GOT3 (cell line): ENCODE measurements around the gene GXYLT2.

Source experiments
- DNase-seq: peaks from one replicate; lab custom pipeline; 2025; ENCODE audit warnings: mixed read lengths; lab: John Stamatoyannopoulos, UW

GXYLT2 gene, protein sequence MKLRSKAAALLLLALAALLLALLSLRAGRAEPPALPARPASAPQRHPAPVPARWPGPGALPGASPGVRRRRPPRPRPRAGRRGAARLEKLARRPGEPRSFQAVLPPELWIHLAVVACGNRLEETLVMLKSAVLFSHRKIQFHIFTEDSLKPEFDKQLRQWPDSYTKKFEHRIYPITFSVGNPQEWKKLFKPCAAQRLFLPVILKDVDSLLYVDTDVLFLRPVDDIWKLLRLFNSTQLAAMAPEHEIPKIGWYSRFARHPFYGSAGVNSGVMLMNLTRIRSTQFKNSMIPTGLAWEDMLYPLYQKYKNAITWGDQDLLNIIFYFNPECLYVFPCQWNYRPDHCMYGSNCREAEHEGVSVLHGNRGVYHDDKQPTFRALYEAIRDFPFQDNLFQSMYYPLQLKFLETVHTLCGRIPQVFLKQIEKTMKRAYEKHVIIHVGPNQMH

DNA sequence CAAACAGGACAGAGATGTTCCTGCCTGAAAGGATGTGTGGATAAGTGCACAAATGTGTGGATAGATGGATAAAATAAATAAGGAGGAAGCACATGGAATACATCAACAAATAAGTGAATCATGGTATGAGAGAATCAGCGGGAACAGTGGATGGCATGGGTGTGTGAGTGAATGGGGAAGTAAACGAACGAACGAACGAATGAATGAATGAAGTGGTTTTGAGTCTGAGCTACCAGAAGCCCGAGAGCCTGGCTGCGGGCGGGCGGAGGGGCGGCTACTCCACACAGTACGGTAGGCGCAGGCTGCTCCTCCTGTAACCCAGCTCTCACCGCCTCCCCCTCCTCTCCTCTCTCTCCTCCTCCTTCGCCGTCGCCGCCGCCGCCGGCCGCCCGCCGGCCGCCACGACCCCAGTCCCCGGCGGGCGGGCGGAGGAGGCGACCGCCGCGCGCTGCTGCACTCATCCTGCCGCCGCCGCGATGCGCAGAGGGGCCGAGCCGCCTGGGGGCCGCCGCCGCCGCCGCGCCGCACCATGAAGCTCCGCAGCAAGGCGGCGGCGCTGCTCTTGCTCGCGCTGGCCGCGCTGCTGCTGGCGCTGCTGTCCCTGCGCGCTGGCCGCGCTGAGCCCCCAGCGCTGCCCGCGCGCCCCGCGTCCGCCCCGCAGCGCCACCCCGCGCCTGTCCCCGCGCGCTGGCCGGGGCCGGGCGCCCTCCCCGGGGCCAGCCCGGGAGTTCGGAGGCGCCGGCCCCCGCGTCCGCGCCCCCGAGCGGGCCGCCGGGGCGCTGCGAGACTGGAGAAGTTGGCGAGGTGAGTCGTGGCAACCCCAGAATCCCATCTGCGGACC is at the start of gene GXYLT2:
GXYLT2 (plus strand) TSS at position 342 of the 841 bp plus-strand sequence; CDS start at position 530, 188 bp downstream.
- no peak for DNase-seq

DNA sequence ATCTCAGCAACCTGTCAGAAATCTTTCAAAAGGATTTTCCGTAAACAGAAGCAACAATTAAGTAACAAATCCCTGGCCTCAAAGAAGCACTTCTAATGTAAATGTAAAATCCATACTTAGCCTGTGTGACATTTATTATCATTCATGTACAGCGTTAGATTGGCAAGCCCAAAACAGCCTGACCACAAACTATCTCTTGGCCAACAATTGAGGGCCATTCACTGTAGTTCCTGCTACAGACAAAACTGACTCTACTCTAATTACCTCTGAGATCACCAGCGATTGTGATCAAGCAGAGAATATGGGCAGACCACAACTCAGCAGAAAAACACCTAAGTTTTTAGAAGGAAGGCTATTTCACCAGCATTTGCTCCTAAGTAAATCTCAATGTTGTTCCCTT is 48.8 kb upstream of the GXYLT2 start:
- no peak for DNase-seq

DNA sequence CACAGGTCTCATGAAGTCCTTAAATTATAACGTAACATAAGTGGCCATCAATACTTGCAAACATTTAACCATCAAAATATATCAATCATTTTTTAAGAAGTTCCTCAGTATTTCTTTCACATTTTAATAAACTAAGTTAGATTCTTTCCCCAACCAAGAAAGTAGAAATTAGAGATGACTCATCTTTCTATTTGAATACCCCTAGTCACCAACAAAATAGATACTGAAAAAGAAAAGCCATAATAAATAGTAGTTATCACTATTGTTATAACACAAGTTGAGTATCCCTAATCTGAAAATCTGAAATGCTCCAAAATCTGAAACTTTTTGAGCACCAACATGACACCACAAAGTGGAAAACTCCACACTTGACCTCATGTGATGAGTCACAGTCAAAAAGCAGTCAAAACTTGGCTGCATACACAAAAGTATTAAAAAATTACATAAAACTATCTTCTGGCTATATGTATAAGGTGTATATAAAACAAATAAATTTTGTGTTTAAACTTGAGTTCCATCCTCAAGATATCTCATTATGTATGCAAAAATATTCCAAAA is 43.3 kb upstream of the GXYLT2 start:
- no peak for DNase-seq

DNA sequence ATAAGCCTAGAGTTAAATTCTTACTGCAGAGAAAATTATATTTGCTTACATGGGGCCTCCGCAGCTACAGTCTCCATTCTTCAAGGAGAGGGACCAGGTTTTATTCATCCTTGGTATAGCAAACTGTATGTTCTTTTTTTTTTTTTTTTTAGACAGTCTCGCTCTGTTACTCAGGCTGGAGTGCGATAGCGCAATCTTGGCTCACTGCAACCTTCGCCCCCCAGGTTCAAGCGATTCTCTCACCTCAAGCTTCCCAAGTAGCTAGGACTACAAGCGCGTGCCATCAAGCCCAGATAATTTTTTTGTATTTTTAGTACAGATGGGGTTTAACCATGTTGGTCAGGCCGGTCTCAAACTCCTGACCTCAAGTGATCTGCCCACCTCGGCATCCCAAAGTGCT is 41.7 kb upstream of the GXYLT2 start:
- DNase-seq, result no peak

DNA sequence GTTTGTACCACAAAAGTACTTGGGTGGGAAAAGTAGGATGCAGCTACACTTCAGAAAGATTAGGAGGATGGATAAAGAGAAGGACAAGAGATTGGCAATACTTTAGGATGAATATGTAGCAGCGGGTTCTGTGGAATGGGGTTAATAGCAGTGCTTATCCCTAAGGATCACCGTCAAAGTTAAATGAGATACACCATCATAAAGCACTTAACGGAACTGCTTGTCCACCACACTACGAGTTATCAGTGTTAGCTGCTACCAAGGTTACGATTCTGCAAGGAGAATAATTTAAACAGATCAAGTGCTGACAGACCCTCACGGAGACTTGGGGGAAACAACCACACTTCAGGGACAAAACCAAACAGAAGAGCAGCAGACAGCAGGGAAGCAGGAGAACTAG is 40.6 kb upstream of the GXYLT2 start:
- DNase-seq, result no peak

DNA sequence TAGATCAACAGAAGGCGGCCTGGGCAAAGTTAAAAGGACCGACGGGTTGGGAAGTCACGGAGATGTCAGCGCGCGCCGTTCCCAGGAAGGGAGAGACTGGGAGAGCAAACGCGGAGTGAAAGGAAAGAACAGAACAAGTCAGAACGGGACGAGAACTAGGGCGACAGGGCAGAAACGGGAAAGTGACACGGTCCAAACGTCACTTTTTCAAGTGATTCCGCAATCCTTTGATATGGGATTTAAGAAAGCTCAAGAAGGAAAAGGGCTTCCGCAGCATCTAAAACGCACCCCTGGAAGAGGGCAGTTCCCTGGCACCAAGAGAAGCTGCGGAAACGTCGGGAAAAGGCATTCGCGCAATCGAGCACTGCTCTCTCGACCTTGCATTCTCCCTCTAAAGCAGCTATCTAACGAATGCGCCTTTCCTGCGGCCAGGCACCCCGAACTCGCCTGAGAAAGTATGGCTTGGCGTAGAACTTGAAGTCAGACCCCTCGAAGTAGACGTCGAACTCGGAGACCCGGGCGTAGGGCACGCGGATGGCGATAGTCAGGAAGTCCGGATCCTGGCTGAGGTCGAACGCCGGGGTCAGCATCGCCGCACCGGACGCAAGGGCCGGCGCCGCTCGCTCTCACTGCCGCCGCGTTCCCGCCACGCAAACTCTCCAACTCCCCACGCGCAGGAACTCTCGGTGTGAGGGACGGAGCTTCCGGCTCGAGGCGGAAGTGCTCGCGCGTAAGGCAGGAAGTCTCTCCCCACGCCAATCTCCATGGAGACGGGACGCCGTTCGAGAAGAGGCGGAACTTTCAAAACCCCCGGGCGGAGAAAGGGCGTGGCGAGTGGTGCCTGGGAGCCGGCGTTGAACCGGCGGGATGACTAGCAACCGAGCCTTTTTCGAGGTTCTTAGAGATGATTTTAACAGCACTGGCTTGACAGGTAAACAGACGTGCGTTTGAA is 39.8 kb upstream of the GXYLT2 start, which contains the start of gene SHQ1:
SHQ1 (minus strand) TSS at position 695 of the 952 bp plus-strand sequence; CDS start at position 590, 105 bp downstream.
- peak; percentile 77 for DNase-seq

DNA sequence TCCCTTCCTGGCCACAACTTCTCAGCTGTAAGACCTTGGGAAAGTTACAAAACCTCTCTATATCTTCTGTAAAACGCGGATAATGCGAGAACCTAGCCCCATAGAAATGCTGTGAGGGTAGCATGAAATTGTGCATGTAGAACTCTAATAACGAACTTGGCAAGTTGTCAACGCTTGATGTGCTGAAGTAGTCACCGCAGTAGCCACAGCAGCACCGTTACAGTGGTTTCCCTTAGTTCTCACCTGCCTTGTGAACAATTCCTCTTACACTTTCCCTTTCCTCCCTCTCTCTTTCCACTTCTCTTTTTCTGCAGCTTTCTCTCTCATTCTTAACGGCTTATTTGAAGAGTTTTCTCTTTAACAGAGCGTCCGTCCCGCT is 39.2 kb upstream of the GXYLT2 start:
- DNase-seq, result no peak

DNA sequence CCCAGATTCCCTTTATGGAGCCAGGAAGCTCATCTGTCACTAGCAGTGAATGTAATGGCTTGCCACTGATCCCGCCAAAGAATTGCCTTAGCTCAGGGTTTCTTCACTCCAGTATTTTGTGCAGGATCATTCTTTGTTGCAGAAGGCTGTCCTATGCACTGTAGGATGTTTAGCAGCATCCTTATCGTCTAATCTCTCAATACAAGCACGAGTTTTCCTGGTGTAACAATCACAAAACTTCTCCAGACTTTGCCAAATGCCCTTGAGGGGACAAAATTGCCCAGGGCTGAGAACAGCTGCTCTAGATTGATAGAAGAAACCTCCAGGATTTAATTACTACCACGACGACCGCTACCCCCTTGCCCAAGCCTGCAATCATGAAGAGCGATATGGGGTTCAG is 32.8 kb upstream of the GXYLT2 start:
- DNase-seq, result no peak

DNA sequence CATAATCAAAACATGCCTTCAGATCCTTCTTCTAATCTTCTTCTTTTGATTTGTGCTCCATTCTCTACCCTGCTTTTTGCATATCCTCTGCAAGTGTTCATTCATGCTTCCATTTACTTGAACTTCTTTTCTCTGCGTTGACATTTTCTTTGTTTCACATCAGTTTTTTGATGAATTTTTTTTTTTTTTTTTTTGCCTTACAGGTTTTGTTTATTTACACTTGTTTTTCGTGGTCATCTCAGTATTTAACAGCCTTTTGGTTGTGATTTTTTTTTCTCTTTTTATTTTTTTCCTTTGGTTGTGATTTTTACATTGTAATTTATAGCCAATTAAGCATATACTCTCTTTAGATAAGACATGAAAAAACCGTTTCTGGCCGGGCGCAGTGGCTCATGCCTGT is 27.8 kb upstream of the GXYLT2 start:
- DNase-seq, result no peak

DNA sequence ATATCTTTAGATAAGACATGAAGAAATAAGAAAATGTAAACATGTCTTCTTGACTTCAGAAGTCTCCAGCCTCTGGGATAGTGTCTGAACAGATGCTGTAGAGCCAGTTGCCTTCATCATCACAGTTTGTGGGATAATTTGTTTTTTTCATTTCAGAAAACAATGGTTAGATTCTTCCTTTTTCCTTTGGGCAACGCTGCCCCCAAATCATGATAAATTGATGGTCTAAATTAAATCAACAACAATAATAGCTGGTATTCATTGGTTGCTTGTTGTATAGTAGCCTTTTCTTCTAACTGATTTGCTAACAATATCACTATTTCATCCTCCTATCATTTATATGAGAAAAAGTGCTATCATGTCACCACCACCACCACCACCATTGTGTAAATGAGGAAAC is 27.0 kb upstream of the GXYLT2 start:
- DNase-seq, result no peak

DNA sequence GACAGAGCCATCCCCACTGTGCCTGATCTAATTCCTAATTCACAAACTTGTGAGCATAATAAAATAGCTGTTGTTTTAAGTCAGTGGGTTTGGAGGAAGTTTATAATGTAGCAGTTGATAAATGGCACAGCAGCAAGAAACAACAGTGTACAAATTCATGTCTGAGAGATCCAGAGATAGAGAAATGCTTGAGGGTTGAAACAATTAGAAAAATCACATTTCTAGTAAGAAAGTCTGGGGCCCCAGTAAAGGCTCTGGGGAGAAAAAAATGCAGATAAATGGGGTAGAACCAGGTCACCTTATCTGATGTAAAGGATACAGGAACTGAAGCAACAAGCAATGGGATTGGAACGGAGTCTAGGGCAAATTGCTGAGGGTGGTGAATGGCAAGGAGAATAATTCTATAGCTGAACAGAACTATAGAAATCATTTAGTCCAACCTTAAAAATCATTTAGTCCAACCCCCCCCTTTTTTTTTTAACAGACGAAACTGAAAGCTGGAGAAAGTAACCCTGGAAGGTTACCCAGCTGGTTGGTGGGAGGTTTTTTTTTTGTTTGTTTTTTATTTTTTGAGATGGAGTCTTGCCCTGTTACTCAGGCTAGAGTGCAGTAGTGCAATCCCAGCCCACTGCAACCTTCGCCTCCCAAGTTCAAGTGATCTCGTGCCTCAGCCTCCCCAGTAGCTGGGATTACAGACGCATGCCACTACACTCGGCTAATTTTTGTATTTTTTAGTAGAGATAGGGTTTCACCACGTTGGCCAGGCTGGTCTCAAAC is 25.3 kb upstream of the GXYLT2 start:
- DNase-seq, result no peak

DNA sequence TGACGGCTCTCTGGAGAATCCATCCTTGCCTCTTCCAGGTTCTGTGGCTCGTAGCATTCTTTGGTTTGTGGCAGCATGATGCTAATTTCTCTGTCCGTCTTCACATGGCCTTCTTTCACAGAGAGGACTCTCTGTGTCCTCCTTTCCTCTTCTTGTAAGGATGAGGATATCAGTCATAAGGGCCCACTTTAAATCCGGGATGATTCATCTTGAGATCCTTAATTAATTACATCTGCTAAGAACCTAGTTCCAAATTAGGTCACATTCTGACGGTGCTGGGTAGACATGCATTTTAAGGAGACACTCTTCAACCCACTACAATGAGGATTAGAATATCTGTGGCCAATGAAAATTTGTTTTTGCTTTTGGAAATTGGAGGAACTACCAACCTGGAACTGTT is 15.7 kb upstream of the GXYLT2 start:
- DNase-seq, result no peak

DNA sequence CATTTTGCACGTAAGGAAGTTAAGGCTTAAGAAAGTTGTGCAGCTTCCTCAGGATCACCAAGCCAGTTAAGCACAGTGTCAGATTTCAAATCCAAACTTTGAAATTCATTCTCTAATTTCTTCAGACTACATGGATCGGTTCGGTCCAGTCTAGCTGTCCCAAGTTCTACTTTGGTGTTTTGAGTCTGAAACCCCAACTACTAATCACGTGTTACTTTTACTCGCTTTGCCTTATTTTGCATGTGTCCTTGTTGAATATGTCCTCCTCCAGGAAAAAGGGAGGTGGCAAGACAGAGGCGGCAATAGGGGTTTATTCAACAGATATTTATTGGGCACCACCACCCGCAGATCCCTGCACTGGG is 522 bp upstream of the GXYLT2 start:
- DNase-seq, result no peak

DNA sequence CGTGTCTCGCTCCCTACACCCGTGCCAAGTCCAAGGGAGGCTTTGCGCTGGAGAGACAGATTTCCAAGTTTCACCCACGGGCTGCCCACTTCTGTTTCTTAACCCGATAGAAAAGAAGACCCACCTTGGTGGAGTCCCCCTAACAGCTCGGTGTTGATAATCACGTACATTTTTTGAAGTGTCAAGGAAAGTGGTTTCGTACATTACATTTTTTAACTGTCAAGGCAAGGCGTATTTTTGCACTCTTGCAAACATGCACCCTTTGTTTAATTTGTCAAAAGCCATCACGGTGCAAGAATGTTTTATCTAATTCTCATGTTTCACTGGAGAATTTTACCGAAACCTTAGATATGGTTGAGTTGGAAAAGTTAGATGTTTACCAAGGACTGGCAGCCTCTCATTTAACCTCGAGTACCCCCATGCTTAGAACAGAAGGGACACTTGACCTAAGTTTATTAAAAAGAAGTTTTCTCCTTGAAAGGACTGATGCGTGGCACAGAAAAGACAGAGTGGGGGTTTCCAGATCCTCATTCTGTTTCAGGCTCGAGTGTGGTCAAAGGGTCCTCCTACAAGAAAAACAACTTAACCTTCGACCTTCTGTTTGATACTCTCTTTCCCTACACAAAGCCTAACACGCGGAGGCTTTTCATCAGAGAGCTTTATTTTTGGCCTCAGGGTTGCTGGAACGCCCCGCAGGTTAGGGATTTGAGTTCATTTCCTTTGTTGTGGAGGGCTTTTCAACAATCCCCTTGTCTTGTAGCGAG is 882 bp downstream of the GXYLT2 start:
- no peak for DNase-seq

DNA sequence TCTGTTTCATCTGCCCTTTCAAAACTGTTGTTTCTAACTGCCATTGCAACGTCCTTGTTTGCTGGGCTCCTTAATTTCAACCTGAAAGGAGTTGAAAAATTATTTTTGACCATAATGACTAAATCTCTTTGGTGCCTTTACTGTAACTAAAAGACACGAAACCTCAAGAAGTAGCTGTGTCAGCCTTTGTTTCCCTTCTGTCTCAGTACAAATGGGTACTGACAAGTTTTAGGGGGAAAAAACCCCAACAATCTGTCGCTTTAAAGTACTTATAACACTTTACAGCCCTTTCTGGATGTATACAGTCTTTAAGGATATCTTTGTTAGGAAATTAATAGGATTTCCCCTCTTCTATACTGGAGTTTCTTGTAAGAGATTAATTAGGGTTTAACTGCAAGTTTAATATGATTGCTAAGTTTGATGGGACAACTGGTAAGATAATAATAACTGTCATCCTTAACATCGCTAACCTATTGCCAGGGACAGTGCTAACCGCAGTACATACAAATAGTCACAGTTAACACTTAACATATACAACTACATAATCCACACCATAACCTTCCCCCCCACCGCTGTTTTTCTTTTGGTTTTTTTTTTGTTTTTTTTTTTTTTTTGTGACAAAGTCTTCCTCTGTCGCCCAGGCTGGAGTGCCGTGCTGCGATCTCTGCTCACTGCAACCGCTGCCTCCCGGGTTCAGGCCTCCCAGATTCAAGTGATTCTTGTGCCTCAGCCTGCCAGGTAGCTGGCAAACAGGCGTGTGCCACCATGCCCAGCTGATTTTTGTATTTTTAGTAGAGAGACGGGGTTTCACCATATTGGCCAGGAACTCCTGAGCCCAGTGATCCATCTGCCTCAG is 1.7 kb downstream of the GXYLT2 start:
- DNase-seq, result no peak

DNA sequence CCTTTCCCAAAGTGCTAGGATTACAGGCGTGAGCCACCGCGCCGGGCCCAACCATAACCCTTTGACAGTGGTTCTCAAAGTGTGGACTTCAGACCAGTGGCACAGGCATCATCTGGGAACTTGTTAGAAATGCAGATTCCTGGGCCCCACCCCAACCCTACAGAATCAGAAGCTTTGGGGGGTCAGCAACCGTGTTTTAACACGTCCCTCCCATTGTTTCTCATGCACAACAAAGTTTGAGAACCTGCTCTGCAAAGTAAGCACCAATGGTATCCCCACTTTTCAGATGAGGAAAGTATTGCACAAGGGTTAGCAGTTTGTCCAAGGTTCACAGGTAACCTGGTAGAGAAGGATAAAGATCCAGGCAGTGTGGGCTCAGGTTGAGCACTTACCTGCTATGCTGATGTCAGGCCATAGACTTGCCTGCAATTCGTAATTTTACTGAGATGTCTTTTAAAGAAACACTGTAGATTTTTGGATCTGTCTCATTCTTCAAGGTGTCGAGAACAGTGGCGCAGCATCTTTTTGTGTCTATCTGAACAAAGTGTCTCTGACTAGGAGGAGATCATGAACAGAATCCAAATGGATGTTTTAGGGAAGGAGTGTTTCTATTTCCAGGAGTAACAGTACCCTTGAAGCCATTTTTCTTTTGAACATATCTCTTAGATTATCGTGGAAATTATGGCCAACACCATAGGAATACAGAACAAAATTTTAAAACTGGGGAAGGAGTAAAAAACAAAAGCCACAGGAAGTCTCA is 2.5 kb downstream of the GXYLT2 start:
- DNase-seq, result no peak

DNA sequence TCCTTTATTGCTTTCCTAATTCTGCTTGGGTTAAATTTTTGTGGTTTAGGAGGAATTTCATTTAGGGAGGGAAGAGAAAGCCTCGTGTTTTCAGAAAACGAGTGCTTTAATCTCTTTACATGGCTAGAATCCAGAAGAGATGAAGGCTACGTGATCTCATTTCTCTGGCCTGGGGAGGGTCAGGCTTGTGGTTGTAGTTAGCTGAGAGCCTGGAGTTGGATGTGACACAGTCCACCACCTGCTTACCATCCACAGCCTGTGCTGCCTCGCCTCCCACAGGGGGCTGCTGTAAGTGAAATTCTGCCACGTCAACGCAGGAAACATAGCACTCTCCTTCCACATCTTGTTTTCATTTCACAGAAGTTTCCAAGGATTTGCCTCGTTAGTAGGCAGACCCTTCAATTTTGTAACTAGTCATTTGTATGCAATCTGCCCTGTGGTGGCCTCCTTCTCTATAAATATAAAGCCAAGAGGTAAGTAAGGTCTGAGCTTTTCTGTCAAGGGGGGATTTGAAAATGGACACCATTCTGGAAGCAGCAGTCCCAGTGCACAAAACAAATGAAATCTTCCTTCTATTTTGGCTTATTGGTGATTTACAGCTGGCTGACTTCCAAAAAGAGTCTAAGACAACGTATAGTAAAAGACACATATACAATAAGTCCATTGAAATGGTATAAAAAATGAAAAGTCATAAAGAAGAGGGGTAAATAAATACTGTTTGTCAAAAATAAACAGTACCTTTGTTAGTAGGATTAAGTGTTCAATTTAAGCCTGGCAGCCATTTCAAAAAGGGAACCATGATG is 3.4 kb downstream of the GXYLT2 start:
- no peak for DNase-seq
